Measurements from ENCODE around the gene KLKB1. TPM values are rescaled to one million over a fixed set of nuclear protein-coding genes. Genes with fewer than 3 reads are reported as not detected.

The KLKB1 gene
- total and polyA plus RNA-seq, 3 experiments from 2014 or later: 0.20 to 0.22 TPM; not detected in 1

- Mint-ChIP-seq H3K4me1 (peaks cover 11 to 22% (median 15%) of the 10 kb centered on the region in 3 donors), H3K27ac (peak overlapping the region in 6 of 8 donors; percentile 3 to 94 (median 80))
- CTCF ChIA-PET: no interaction called here
These were observed 22.6 kb upstream of the KLKB1 start for GRCh38 chr4:186204686-186205085.

DNA sequence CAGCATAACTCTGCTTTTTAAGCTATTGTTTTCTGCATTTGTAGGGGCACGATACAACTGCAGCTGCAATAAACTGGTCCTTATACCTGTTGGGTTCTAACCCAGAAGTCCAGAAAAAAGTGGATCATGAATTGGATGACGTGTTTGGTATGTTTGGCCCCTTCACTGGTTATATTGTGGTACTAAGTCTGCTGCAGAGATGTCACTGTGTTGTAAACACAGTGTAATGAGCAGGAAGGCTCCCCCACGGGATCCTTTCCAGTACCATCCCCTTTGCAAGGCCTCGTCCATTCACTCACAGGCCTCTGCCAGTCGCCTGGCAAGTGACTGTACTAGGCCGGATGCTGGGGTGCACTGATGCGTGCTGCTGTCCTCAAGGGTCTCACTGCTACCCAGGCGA is 22.2 kb upstream of the KLKB1 start:
- Histone ChIP-seq H3K4me3 (ENCODE audit: low read length) (peak overlapping the region; percentile 25), H3K27me3 (ENCODE audit: insufficient read depth, low read length, poor library complexity, severe bottlenecking) (no peaks in the 10 kb centered on the region), H3K4me1 (ENCODE audit: insufficient read depth, low read length) (peaks cover 6% of the 10 kb centered on the region), H3K9me3 (ENCODE audit: low read length) (no peaks in the 10 kb centered on the region), H3K36me3 (ENCODE audit: insufficient read depth, low read length) (peaks cover 11% of the 10 kb centered on the region), H3K27ac (ENCODE audit: low read depth, low read length) (no peak overlapping the region)
- peaks cover 11 to 22% (median 14%) of the 10 kb centered on the region in 3 donors for H3K4me1 Mint-ChIP-seq
- ChIA-PET POLR2A (no interaction called here), CTCF (no interaction called here)
- peaks cover 0 to 2% (median 0%) of the 10 kb centered on the region in 5 donors for H3K9me3 Mint-ChIP-seq
- no peak overlapping the region for H3K4me3 Mint-ChIP-seq
- peaks cover 10 to 22% (median 16%) of the 10 kb centered on the region in 3 donors for H3K36me3 Mint-ChIP-seq
- DNase-seq: no peak
- no peaks in the 10 kb centered on the region for H3K27me3 Mint-ChIP-seq
- H3K27ac Mint-ChIP-seq: peak overlapping the region in 1 of 8 donors; percentile 94

More at GRCh38 chr4:186204686-186205085, 22.6 kb upstream of the KLKB1 start:
- Histone ChIP-seq H3K27me3 (ENCODE audit: insufficient read depth, low read length, poor library complexity, severe bottlenecking) (no peaks in the 10 kb centered on the region), H3K9me3 (ENCODE audit: low read length) (no peaks in the 10 kb centered on the region), H3K27ac (ENCODE audit: low read depth, low read length) (no peak overlapping the region), H3K4me1 (ENCODE audit: insufficient read depth, low read length) (peaks cover 6% of the 10 kb centered on the region), H3K36me3 (ENCODE audit: insufficient read depth, low read length) (peaks cover 8% of the 10 kb centered on the region), H3K4me3 (ENCODE audit: low read length) (peak overlapping the region; percentile 25)
- POLR2A ChIA-PET: no interaction called here
- Mint-ChIP-seq H3K36me3 (peaks cover 9 to 18% (median 13%) of the 10 kb centered on the region in 3 donors), H3K27me3 (no peaks in the 10 kb centered on the region), H3K4me3 (peak overlapping the region; percentile 34 to 85 (median 67)), H3K9me3 (peaks cover 0 to 2% (median 0%) of the 10 kb centered on the region in 5 donors)
- no peak for DNase-seq

DNA sequence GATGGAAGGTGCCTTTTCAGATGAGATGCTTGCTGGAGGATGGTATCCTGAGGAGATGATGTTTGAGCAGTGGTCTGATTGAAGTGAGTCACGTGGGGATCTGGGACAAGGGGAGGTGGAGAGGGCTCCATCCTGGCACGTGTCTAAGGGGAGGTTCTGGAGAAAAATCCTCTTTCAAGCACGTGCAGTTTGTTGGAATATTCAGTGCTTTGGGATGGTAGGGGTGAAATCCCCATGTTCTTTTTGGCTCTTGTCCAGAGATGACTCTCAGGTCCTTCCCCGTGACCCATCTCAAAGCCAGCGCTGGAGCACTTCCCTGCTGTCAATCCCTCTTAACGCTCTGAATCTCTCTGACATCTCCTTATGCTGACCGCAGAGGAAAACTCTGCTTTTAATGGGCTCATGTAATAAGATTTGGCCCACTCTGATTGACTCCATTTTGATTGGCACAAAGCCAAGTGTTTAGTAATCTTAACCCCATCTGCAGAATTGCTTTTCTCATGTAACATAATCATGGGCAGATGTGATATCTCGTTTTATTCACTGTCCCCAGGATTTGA is 10.8 kb upstream of the KLKB1 start:
- peaks cover 4 to 15% (median 11%) of the 10 kb centered on the region in 3 donors for H3K36me3 Mint-ChIP-seq
- Histone ChIP-seq H3K27ac (ENCODE audit: low read depth, low read length) (no peak overlapping the region), H3K4me1 (ENCODE audit: insufficient read depth, low read length) (no peaks in the 10 kb centered on the region), H3K9me3 (ENCODE audit: low read length) (no peaks in the 10 kb centered on the region), H3K4me3 (ENCODE audit: low read length) (no peak overlapping the region), H3K27me3 (ENCODE audit: insufficient read depth, low read length, poor library complexity, severe bottlenecking) (no peaks in the 10 kb centered on the region), H3K36me3 (ENCODE audit: insufficient read depth, low read length) (no peaks in the 10 kb centered on the region)
- peaks cover 0 to 4% of the 10 kb centered on the region in 2 donors for H3K27me3 Mint-ChIP-seq
- no peaks in the 10 kb centered on the region for H3K4me1 Mint-ChIP-seq
- no peak for DNase-seq
- CTCF ChIA-PET: no interaction called here
- no peak overlapping the region for H3K27ac Mint-ChIP-seq
- H3K9me3 Mint-ChIP-seq: peaks cover 0 to 3% (median 0%) of the 10 kb centered on the region in 5 donors
- peak overlapping the region in 1 of 7 donors; percentile 24 for H3K4me3 Mint-ChIP-seq
- POLR2A ChIA-PET: no interaction called here

GRCh38 chr4:186217733-186218293 is 9.5 kb upstream of the KLKB1 start:
- Mint-ChIP-seq H3K27me3 (peaks cover under 1 to 4% of the 10 kb centered on the region in 2 donors), H3K4me3 (no peak overlapping the region), H3K4me1 (no peaks in the 10 kb centered on the region), H3K36me3 (peaks cover 0 to 8% (median 4%) of the 10 kb centered on the region in 3 donors), H3K27ac (no peak overlapping the region), H3K9me3 (peaks cover 0 to 3% (median under 1%) of the 10 kb centered on the region in 5 donors)
- CTCF ChIA-PET: no interaction called here
- Histone ChIP-seq H3K9me3 (ENCODE audit: low read length) (no peaks in the 10 kb centered on the region), H3K27me3 (ENCODE audit: insufficient read depth, low read length, poor library complexity, severe bottlenecking) (no peaks in the 10 kb centered on the region), H3K4me1 (ENCODE audit: insufficient read depth, low read length) (no peaks in the 10 kb centered on the region), H3K36me3 (ENCODE audit: insufficient read depth, low read length) (no peaks in the 10 kb centered on the region), H3K27ac (ENCODE audit: low read depth, low read length) (no peak overlapping the region), H3K4me3 (ENCODE audit: low read length) (no peak overlapping the region)
- DNase-seq: no peak
- POLR2A ChIA-PET: no interaction called here

DNA sequence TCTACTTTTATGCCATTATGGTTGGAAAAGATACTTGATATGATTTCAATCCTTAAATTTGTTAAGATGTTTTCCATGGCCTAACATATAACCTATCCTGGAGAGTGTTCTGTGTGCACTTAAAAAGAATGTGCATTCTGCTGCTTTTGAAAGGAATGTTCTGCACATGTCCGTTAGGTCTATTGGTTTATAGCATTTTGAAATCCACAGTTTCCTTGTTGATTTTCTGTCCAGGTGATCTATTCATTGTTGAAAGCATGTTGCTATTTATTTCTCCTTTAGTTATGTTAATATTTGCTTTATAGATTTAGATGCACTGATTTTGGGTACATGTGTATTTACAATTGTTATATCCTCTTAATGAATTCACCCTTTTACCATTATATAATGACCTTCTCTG is 5.7 kb upstream of the KLKB1 start:
- H3K36me3 Mint-ChIP-seq: peaks cover 10 to 31% (median 18%) of the 10 kb centered on the region in 3 donors
- no peak overlapping the region for H3K4me3 ChIP-seq (ENCODE audit: low read length)
- no peaks in the 10 kb centered on the region for H3K4me1 ChIP-seq (ENCODE audit: insufficient read depth, low read length)
- H3K27me3 Mint-ChIP-seq: peaks cover 8% of the 10 kb centered on the region in 2 donors
- POLR2A ChIA-PET: no interaction called here
- H3K4me3 Mint-ChIP-seq: no peak overlapping the region
- peaks cover 5 to 31% (median 27%) of the 10 kb centered on the region in 5 donors for H3K9me3 Mint-ChIP-seq
- H3K27ac Mint-ChIP-seq: no peak overlapping the region
- no peaks in the 10 kb centered on the region for H3K27me3 ChIP-seq (ENCODE audit: insufficient read depth, low read length, poor library complexity, severe bottlenecking)
- no peaks in the 10 kb centered on the region for H3K4me1 Mint-ChIP-seq
- DNase-seq: no peak
- CTCF ChIA-PET: no interaction called here
- H3K27ac ChIP-seq (ENCODE audit: low read depth, low read length): no peak overlapping the region
- H3K9me3 ChIP-seq (ENCODE audit: low read length): peaks cover 4% of the 10 kb centered on the region
- no peaks in the 10 kb centered on the region for H3K36me3 ChIP-seq (ENCODE audit: insufficient read depth, low read length)

DNA sequence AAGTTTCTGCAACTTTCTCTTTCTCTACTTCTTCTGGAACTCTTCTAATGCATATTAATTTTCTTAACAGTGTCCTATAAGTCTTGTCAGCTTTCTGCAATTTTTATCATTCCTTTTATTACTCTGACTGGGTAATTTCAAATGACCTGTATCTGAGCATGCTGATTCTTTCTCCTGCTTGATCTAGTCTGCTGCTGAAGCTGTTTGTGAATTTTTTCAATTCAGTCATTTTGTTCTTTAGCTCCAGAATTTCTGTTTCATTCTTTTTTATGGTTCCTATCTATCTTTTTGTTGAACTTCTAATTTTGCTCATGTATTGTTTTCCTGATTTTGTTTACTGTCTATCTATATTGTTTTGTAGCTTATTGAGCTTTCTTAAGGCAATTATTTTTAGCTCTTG is 1.5 kb upstream of the KLKB1 start:
- Histone ChIP-seq H3K9me3 (ENCODE audit: low read length) (peaks cover 4% of the 10 kb centered on the region), H3K27me3 (ENCODE audit: insufficient read depth, low read length, poor library complexity, severe bottlenecking) (no peaks in the 10 kb centered on the region), H3K4me3 (ENCODE audit: low read length) (no peak overlapping the region), H3K4me1 (ENCODE audit: insufficient read depth, low read length) (no peaks in the 10 kb centered on the region), H3K27ac (ENCODE audit: low read depth, low read length) (no peak overlapping the region), H3K36me3 (ENCODE audit: insufficient read depth, low read length) (no peaks in the 10 kb centered on the region)
- ChIA-PET POLR2A (no interaction called here), CTCF (interaction anchor here (0.7 kb wide), 1 partner anchor 12 kb away, joined by 3 read pairs; no protein-coding TSS in a partner anchor)
- no peak for DNase-seq
- peaks cover 10 to 42% (median 20%) of the 10 kb centered on the region in 3 donors for H3K36me3 Mint-ChIP-seq
- H3K4me3 Mint-ChIP-seq: no peak overlapping the region
- peaks cover 8 to 36% (median 31%) of the 10 kb centered on the region in 5 donors for H3K9me3 Mint-ChIP-seq
- H3K27me3 Mint-ChIP-seq: peaks cover 6 to 11% of the 10 kb centered on the region in 2 donors
- no peaks in the 10 kb centered on the region for H3K4me1 Mint-ChIP-seq
- H3K27ac Mint-ChIP-seq: no peak overlapping the region

- ChIA-PET POLR2A (no interaction called here), CTCF (no interaction called here)
- H3K27me3 ChIP-seq (ENCODE audit: insufficient read depth, low read length, poor library complexity, severe bottlenecking): no peaks in the 10 kb centered on the region
- Mint-ChIP-seq H3K27ac (no peak overlapping the region), H3K27me3 (peaks cover 6 to 11% of the 10 kb centered on the region in 2 donors), H3K36me3 (peaks cover 10 to 42% (median 20%) of the 10 kb centered on the region in 3 donors), H3K9me3 (peaks cover 8 to 34% (median 31%) of the 10 kb centered on the region in 5 donors), H3K4me3 (no peak overlapping the region), H3K4me1 (no peaks in the 10 kb centered on the region)
- H3K4me3 ChIP-seq (ENCODE audit: low read length): no peak overlapping the region
- peaks cover 4% of the 10 kb centered on the region for H3K9me3 ChIP-seq (ENCODE audit: low read length)
- DNase-seq: no peak
- H3K27ac ChIP-seq (ENCODE audit: low read depth, low read length): no peak overlapping the region
- H3K36me3 ChIP-seq (ENCODE audit: insufficient read depth, low read length): no peaks in the 10 kb centered on the region
- no peaks in the 10 kb centered on the region for H3K4me1 ChIP-seq (ENCODE audit: insufficient read depth, low read length)
These were observed 652 bp upstream of the KLKB1 start for GRCh38 chr4:186226521-186227189.

Measured in CD8-positive, alpha-beta memory T cell (primary cell).